Endodermal cell (in vitro differentiated cells): Measurements from ENCODE around the gene MAPK7. TPM values are rescaled to one million over a fixed set of nuclear protein-coding genes. Genes with fewer than 3 reads are reported as not detected.

Experiments used
- DNase-seq: peaks from one replicate; pipeline ENCODE4 v3.0.0-alpha.2; 2017
- H3K27ac ChIP-seq: 2 replicates; pipeline ENCODE4 v1.5.1; 2013; ENCODE audit warnings: mild to moderate bottlenecking, low read depth, low read length, moderate library complexity
- H3K27me3 ChIP-seq: 2 replicates; pipeline ENCODE4 v1.6.1; 2013; ENCODE audit warnings: mild to moderate bottlenecking, low read length, moderate library complexity; ENCODE audit not compliant: insufficient read depth, control insufficient read depth, poor library complexity, severe bottlenecking
- H3K36me3 ChIP-seq: 2 replicates; pipeline ENCODE4 v1.7.0; 2013; ENCODE audit warnings: mild to moderate bottlenecking, low read length, moderate library complexity; ENCODE audit not compliant: control insufficient read depth, insufficient read depth
- H3K4me1 ChIP-seq: one replicate; pipeline ENCODE4 v1.7.0; 2013; ENCODE audit warnings: low read length; ENCODE audit not compliant: control insufficient read depth, insufficient read depth
- H3K4me3 ChIP-seq: 2 replicates; pipeline ENCODE4 v1.5.1; 2013; ENCODE audit warnings: mild to moderate bottlenecking, low read length, moderate library complexity
- H3K9ac ChIP-seq: 2 replicates; pipeline ENCODE4 v1.6.1; 2013; ENCODE audit warnings: mild to moderate bottlenecking, low read length, moderate library complexity; ENCODE audit not compliant: poor library complexity, severe bottlenecking; ENCODE audit errors: extremely low read depth
- H3K9me3 ChIP-seq: 2 replicates; pipeline ENCODE4 v1.6.1; 2013; ENCODE audit warnings: mild to moderate bottlenecking, low read length, moderate library complexity; ENCODE audit not compliant: control insufficient read depth
- H3K27ac Mint-ChIP-seq: 2 replicates; pipeline ENCODE4 v1.8.0; 2020; ENCODE audit warnings: mixed read lengths
- H3K27me3 Mint-ChIP-seq: 2 replicates; pipeline ENCODE4 v1.8.0; 2021; ENCODE audit warnings: mild to moderate bottlenecking, mixed read lengths; ENCODE audit not compliant: insufficient read depth
- H3K36me3 Mint-ChIP-seq: 2 replicates; pipeline ENCODE4 v1.8.0; 2020; ENCODE audit warnings: low read depth, mixed read lengths
- H3K4me1 Mint-ChIP-seq: 2 replicates; pipeline ENCODE4 v1.8.0; 2020; ENCODE audit warnings: mixed read lengths
- H3K4me3 Mint-ChIP-seq: 2 replicates; pipeline ENCODE4 v1.8.0; 2020; ENCODE audit warnings: mild to moderate bottlenecking, moderate library complexity, mixed read lengths
- H3K9me3 Mint-ChIP-seq: 2 replicates; pipeline ENCODE4 v1.8.0; 2020; ENCODE audit warnings: mild to moderate bottlenecking, mixed read lengths
- CTCF ChIP-seq: fragments of 200-600 bp; sonication (generic); conservative IDR thresholded peaks from 2 replicates; pipeline ENCODE4 v1.5.0; 2021; ENCODE audit warnings: antibody characterized with exemption, mild to moderate bottlenecking
- WGBS, 2 experiments: methylation state at CpG; one replicate each; pipeline versions ENCODE4 v1.1.5 to v1.1.7; 2013; ENCODE audit warnings: missing lambda C conversion rate in 2 of 2, mixed read lengths in 1 of 2; ENCODE audit not compliant: insufficient coverage in 1 of 2, insufficient read length in 1 of 2; 5-methylcytosine and 5-hydroxymethylcytosine counted together
- total RNA-seq, 2 donors: library from RNA; stranded (reverse); fragmentation: NEBNext Ultra II Directional in 1 of 2; extraction: Animal tissue kit (Norgen Biotek cat#: 25700) in 1 of 2; gene quantifications; 2 replicates in 1 of 2; 3 replicates in 1 of 2; pipeline ENCODE4 v1.2.1, GENCODE V29; 2021

The MAPK7 gene
- total RNA-seq, 2 donors from 2014 or later: 33.3 to 53.4 TPM

GRCh38 chr17:19390951-19391350 lies 12.7 kb downstream of the MAPK7 start:
- H3K27me3 Mint-ChIP-seq: peaks cover 4% of the 10 kb centered on the region

GRCh38 chr17:19391432-19391831 lies 13.1 kb downstream of the MAPK7 start:
- no peak overlapping the region for H3K27ac Mint-ChIP-seq
- Histone ChIP-seq H3K36me3 (no peaks in the 10 kb centered on the region), H3K9me3 (no peaks in the 10 kb centered on the region), H3K27me3 (no peaks in the 10 kb centered on the region), H3K9ac (no peak overlapping the region), H3K4me1 (no peaks in the 10 kb centered on the region), H3K27ac (no peak overlapping the region), H3K4me3 (no peak overlapping the region)
- no peaks in the 10 kb centered on the region for H3K36me3 Mint-ChIP-seq
- peaks cover 4% of the 10 kb centered on the region for H3K27me3 Mint-ChIP-seq
- H3K4me3 Mint-ChIP-seq: no peak overlapping the region
- WGBS, 2 experiments: 75 to 89% methylated on average over 2 to 7 of the region's 7 CpGs
- no peak for DNase-seq
- H3K4me1 Mint-ChIP-seq: peaks cover 38% of the 10 kb centered on the region
- peaks cover under 1% of the 10 kb centered on the region for H3K9me3 Mint-ChIP-seq
- TF ChIP-seq CTCF: no peak

More at GRCh38 chr17:19390951-19391350, 12.7 kb downstream of the MAPK7 start:
- H3K36me3 ChIP-seq: peaks cover 1% of the 10 kb centered on the region
- 80 to 86% methylated on average over 1 to 2 of the region's 2 CpGs for WGBS, 2 experiments
- no peaks in the 10 kb centered on the region for H3K36me3 Mint-ChIP-seq
- H3K4me3 ChIP-seq: no peak overlapping the region
- no peak overlapping the region for H3K27ac Mint-ChIP-seq
- H3K9me3 Mint-ChIP-seq: no peaks in the 10 kb centered on the region
- H3K9me3 ChIP-seq: no peaks in the 10 kb centered on the region
- no peak overlapping the region for H3K27ac ChIP-seq
- H3K27me3 ChIP-seq: no peaks in the 10 kb centered on the region
- TF ChIP-seq CTCF: no peak
- H3K4me1 Mint-ChIP-seq: peaks cover 41% of the 10 kb centered on the region
- H3K4me1 ChIP-seq: no peaks in the 10 kb centered on the region
- no peak overlapping the region for H3K4me3 Mint-ChIP-seq
- no peak for DNase-seq
- no peak overlapping the region for H3K9ac ChIP-seq

- WGBS, 2 experiments: 93 to 97% methylated on average over 3 to 7 of the region's 7 CpGs
- no peak for TF ChIP-seq CTCF
- H3K27me3 Mint-ChIP-seq: peaks cover 4% of the 10 kb centered on the region
These were observed 14.0 kb downstream of the MAPK7 start for GRCh38 chr17:19392303-19392702.

More at GRCh38 chr17:19392303-19392702, 14.0 kb downstream of the MAPK7 start:
- Histone ChIP-seq H3K9ac (no peak overlapping the region), H3K36me3 (no peaks in the 10 kb centered on the region), H3K27me3 (no peaks in the 10 kb centered on the region), H3K4me1 (no peaks in the 10 kb centered on the region), H3K4me3 (no peak overlapping the region), H3K9me3 (no peaks in the 10 kb centered on the region), H3K27ac (no peak overlapping the region)
- no peaks in the 10 kb centered on the region for H3K36me3 Mint-ChIP-seq
- H3K4me3 Mint-ChIP-seq: no peak overlapping the region
- no peak overlapping the region for H3K27ac Mint-ChIP-seq
- H3K4me1 Mint-ChIP-seq: peaks cover 35% of the 10 kb centered on the region
- H3K9me3 Mint-ChIP-seq: peaks cover 3% of the 10 kb centered on the region
- DNase-seq: no peak
